ENCODE results near the gene SND1.

- TF ChIP-seq KLF8 (tag by site-specific recombination; IDR thresholded peaks at IDR 0.05) (no peak), ZBTB11 (tag by site-specific recombination; conservative IDR thresholded peaks at IDR 0.05; ENCODE audit: low read depth) (no peak), ZBTB8A (tag by site-specific recombination; IDR thresholded peaks at IDR 0.05) (no peak), ZNF513 (tag by site-specific recombination; IDR thresholded peaks at IDR 0.05) (no peak), ZNF274 (IDR thresholded peaks at IDR 0.05; ENCODE audit: low read length) (no peak), ZNF274 (tag by site-specific recombination; IDR thresholded peaks at IDR 0.05; ENCODE audit: borderline replicate concordance) (no peak), ZFP41 (tag by site-specific recombination; IDR thresholded peaks at IDR 0.05; ENCODE audit: borderline replicate concordance) (no peak), TRIM28 (IDR thresholded peaks at IDR 0.05; ENCODE audit: borderline replicate concordance, low read length) (no peak), ZNF354C (tag by site-specific recombination; IDR thresholded peaks at IDR 0.05; ENCODE audit: borderline replicate concordance, low read depth) (no peak), ZNF221 (tag by site-specific recombination; IDR thresholded peaks at IDR 0.05; ENCODE audit: borderline replicate concordance) (no peak), ZNF239 (tag by site-specific recombination; IDR thresholded peaks at IDR 0.05) (no peak)
- TF ChIP-seq, protein P1, sequence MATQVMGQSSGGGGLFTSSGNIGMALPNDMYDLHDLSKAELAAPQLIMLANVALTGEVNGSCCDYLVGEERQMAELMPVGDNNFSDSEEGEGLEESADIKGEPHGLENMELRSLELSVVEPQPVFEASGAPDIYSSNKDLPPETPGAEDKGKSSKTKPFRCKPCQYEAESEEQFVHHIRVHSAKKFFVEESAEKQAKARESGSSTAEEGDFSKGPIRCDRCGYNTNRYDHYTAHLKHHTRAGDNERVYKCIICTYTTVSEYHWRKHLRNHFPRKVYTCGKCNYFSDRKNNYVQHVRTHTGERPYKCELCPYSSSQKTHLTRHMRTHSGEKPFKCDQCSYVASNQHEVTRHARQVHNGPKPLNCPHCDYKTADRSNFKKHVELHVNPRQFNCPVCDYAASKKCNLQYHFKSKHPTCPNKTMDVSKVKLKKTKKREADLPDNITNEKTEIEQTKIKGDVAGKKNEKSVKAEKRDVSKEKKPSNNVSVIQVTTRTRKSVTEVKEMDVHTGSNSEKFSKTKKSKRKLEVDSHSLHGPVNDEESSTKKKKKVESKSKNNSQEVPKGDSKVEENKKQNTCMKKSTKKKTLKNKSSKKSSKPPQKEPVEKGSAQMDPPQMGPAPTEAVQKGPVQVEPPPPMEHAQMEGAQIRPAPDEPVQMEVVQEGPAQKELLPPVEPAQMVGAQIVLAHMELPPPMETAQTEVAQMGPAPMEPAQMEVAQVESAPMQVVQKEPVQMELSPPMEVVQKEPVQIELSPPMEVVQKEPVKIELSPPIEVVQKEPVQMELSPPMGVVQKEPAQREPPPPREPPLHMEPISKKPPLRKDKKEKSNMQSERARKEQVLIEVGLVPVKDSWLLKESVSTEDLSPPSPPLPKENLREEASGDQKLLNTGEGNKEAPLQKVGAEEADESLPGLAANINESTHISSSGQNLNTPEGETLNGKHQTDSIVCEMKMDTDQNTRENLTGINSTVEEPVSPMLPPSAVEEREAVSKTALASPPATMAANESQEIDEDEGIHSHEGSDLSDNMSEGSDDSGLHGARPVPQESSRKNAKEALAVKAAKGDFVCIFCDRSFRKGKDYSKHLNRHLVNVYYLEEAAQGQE (tag by site-specific recombination; IDR thresholded peaks at IDR 0.05): no peak
- TF ChIP-seq, protein P2, sequence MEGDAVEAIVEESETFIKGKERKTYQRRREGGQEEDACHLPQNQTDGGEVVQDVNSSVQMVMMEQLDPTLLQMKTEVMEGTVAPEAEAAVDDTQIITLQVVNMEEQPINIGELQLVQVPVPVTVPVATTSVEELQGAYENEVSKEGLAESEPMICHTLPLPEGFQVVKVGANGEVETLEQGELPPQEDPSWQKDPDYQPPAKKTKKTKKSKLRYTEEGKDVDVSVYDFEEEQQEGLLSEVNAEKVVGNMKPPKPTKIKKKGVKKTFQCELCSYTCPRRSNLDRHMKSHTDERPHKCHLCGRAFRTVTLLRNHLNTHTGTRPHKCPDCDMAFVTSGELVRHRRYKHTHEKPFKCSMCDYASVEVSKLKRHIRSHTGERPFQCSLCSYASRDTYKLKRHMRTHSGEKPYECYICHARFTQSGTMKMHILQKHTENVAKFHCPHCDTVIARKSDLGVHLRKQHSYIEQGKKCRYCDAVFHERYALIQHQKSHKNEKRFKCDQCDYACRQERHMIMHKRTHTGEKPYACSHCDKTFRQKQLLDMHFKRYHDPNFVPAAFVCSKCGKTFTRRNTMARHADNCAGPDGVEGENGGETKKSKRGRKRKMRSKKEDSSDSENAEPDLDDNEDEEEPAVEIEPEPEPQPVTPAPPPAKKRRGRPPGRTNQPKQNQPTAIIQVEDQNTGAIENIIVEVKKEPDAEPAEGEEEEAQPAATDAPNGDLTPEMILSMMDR (tag by site-specific recombination; IDR thresholded peaks at IDR 0.05): no peak
- TF ChIP-seq, protein P3, sequence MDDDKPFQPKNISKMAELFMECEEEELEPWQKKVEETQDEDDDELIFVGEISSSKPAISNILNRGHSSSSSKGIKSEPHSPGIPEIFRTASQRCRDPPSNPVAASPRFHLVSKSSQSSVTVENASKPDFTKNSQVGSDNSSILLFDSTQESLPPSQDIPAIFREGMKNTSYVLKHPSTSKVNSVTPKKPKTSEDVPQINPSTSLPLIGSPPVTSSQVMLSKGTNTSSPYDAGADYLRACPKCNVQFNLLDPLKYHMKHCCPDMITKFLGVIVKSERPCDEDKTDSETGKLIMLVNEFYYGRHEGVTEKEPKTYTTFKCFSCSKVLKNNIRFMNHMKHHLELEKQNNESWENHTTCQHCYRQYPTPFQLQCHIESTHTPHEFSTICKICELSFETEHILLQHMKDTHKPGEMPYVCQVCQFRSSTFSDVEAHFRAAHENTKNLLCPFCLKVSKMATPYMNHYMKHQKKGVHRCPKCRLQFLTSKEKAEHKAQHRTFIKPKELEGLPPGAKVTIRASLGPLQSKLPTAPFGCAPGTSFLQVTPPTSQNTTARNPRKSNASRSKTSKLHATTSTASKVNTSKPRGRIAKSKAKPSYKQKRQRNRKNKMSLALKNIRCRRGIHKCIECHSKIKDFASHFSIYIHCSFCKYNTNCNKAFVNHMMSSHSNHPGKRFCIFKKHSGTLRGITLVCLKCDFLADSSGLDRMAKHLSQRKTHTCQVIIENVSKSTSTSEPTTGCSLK (tag by site-specific recombination; IDR thresholded peaks at IDR 0.05): no peak
Measured at GRCh38 chr7:128004623-128005022, 352.6 kb downstream of the SND1 start.
